Heart left ventricle (tissue), 13 donors: ENCODE results near the gene FAT1.

Experiments used
- CTCF ChIP-seq, 12 donors: fragments of 200-600 bp; sonication (generic) in 4 of 12; IDR thresholded peaks; one replicate each; pipeline versions ENCODE4 v1.5.0 to v1.8.0; 2018 to 2022; ENCODE audit warnings: antibody characterized with exemption in 12 of 12, mild to moderate bottlenecking in 5 of 12
- POLR2A ChIP-seq, 2 donors: fragments of 450-650 bp; IDR thresholded peaks; one replicate each; pipeline ENCODE4 v1.6.1; 2017; ENCODE audit warnings: antibody characterized with exemption in 2 of 2, mild to moderate bottlenecking in 2 of 2, moderate library complexity in 2 of 2
- donor health status: ischemic (EF 13 %, LVEDD 7.1; RV severe dilation, severe dysfunction).
- donor health status: DM: no; HTN: yes; CAD: no.
- donor health status: DM: no; HTN: no; CAD: no.
- donor health status: ischemic (EF 25% LVEDD 6.9; RV normal size, moderate dysfunction).
- donor health status: ischemic (EF 25% LVEDD 5.7; RV mildly dilated, moderate dysfunction).
- donor health status: ischemic (EF 35%, LVEDD 5.7; RV mildly dilated, moderate dysfunction).
- donor health status: nonischemic (EF 11% LVEDD 7.7; RV severe dilation, severe dysfunction).
- donor health status: DM: yes; HTN: yes; CAD: no.
- donor health status: PGD.
- donor health status: ischemic (EF 29% LVEDD 5.4; RV normal size, mild dysfunction).
- donor health status: nonischemic (EF 23%, LVEDD 6.1; RV moderate dilation, normal function).

- TF ChIP-seq CTCF (IDR thresholded peaks at IDR 0.05) (no peak), POLR2A (IDR thresholded peaks at IDR 0.05) (no peak)
These were observed 168.5 kb downstream of the FAT1 start, which contains the start of gene MTNR1A for GRCh38 chr4:186554914-186555827.
